Right ventricle myocardium inferior (tissue), 1 donor: Measurements from ENCODE around the gene SLC22A17. TPM values are rescaled to one million over a fixed set of nuclear protein-coding genes. Genes with fewer than 3 reads are reported as not detected.

ENCODE experiments used
- ATAC-seq: fragments of 200-7000 bp; cut with Tn5 transposase; one replicate; pipeline ENCODE4 v1.9.1; 2020; ENCODE audit warnings: mild to moderate bottlenecking, moderate library complexity
- DNase-seq: peaks from one replicate; pipeline ENCODE4 v3.0.0; 2021; ENCODE audit errors: missing footprints
- intact Hi-C: fragments of 100-400 bp; cut with DNase I; formaldehyde crosslinking; loops from one replicate; pipeline ENCODE4 v1.11.0; 2022
- total RNA-seq: library from RNA; stranded (reverse); fragmentation: NEBNext Ultra II Directional; extraction: Animal tissue kit (Norgen Biotek cat#: 25700); gene quantifications from one replicate; pipeline ENCODE4 v1.2.1, GENCODE V29; 2021
- donor health status: DM: no; HTN: yes; CAD: no; lungs with severe emphysema.

Gene SLC22A17
- total RNA-seq, 1 donor from 2014 or later, result 10.1 TPM

- intact Hi-C loops, result loop anchor here (5.0 kb wide), 2 partner anchors 144 to 234 kb away; partner anchors contain the start of genes NGDN and THTPA
- ATAC-seq, result no peak
- DNase-seq, result no peak
Observed at GRCh38 chr14:23322568-23323517, 29.8 kb downstream of the SLC22A17 start.

DNA sequence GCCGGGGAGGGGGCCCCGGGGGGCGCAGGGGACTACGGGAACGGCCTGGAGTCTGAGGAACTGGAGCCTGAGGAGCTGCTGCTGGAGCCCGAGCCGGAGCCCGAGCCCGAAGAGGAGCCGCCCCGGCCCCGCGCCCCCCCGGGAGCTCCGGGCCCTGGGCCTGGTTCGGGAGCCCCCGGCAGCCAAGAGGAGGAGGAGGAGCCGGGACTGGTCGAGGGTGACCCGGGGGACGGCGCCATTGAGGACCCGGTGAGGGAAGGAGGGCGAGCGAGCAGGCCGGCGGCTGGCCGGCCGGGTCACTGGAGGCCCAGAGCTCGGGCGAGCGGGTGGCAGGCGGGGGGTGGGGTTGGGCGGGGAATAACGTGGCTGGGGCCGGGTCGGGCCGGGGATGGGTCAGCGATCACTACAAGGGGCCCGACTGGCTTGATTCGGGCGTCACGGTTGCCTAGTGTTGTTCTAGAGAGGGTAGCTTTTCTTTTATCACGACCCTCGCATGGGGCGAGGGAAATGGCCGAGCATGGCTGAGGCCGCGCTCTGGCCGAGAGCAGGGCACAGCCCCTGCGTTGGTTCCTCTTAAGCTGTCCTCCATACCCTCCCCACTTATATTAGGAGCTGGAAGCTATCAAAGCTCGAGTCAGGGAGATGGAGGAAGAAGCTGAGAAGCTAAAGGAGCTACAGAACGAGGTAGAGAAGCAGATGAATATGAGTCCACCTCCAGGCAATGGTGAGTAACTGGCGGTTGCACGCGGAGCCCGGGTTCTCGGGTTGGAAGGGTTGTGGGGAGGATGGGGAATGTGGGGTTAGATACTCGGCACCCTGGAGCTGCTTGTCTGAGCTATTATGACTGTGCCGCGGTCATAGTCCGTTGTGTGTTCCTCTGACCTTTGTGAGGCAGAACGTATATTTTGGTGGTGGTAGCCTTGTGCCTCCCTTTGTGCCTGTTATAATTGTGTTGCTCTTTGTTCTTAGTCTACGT is 30.8 kb downstream of the SLC22A17 start:
- peak; percentile 8 for ATAC-seq
- DNase-seq, result peak; percentile 80
- intact Hi-C loops, result loop anchor here (1.0 to 5.0 kb wide), 3 partner anchors 21 to 235 kb away; partner anchors contain the start of genes NGDN and THTPA

GRCh38 chr14:23320584-23321571 is 31.8 kb downstream of the SLC22A17 start, which contains the start of gene PABPN1:
Gene PABPN1, plus strand, starts transcription at chr14:23321457. Its CDS starts 13 bp downstream, at chr14:23321470.
- intact Hi-C loops, result loop anchor here (1.0 to 5.0 kb wide), 3 partner anchors 20 to 236 kb away; partner anchors contain the start of genes NGDN and THTPA
- DNase-seq (peak; percentile 98), ATAC-seq (peak; percentile 97)

DNA sequence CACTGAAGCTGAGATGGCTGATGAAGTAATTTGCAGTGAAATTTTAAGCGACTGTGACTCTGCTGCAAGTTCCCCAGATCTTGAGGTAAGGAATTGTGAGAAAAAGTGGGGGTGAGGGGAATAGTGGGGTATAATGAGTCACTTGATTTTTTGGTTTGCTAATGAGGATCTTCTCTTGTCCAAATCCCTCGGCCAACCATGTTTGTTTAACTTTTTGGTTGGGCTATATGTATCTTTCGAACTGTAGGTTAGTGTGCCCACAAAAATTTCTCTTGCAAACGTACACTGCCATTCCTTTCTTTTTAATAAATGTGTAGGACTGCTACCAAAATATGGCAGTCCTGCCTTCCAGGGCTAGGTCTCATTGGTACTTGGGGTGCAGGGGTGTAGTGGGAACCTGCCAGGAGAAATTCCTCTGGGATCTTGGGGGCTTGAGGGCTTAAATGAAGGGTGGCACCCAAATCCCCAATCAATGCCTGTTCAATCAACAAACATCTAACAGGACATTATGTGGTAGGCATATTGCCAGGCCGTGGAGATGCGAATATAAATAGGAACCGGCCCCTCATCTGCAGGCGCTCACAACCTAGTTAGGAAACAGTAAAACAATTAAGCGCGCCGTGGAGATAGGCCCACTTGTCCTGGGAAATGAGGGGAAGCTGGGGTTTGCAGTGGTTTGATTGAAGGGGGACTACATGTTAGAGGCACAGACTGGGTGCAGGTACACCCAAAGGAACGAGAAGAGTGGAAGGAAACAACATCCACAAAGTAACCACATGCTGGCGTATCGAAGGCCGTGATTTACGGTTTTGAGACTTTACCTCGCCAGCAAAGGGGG is 32.7 kb downstream of the SLC22A17 start:
- ATAC-seq, result no peak
- no peak for DNase-seq
- intact Hi-C loops, result loop anchor here (5.0 kb wide), 2 partner anchors 147 to 237 kb away; partner anchors contain the start of genes NGDN and THTPA

GRCh38 chr14:23316300-23316699 is 36.4 kb downstream of the SLC22A17 start:
- intact Hi-C loops, result no loop called here
- DNase-seq (no peak), ATAC-seq (no peak)

- no peak for ATAC-seq
- intact Hi-C loops, result no loop called here
- no peak for DNase-seq
Observed at GRCh38 chr14:23310546-23310945, 42.1 kb downstream of the SLC22A17 start.

GRCh38 chr14:23308721-23309445 is 43.8 kb downstream of the SLC22A17 start:
- intact Hi-C loops, result no loop called here

GRCh38 chr14:23307687-23308644 is 44.7 kb downstream of the SLC22A17 start:
- DNase-seq, result no peak
- intact Hi-C loops, result no loop called here
- ATAC-seq, result no peak

More at GRCh38 chr14:23308721-23309445, 43.8 kb downstream of the SLC22A17 start:
- ATAC-seq (no peak), DNase-seq (no peak)

DNA sequence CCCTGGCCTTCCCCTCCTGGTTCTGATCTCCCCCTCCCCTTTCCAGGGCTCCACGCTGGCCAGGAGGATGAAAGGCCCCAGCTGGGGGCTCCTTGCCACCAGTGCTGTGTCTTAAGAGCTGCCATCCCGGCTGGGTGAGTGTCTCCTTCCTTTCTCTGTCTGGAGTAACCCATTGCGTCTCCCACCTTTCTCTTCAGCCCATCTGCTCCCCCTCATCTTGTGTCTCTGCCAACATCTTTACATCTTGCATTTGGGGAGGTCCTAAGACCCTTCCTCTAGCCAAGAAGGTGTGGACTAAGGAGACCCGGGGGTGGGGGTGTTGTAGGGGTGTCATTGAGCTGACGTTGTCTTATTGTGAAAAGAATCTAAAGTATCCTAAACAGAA is 45.5 kb downstream of the SLC22A17 start:
- intact Hi-C loops, result no loop called here
- DNase-seq, result no peak
- no peak for ATAC-seq

DNA sequence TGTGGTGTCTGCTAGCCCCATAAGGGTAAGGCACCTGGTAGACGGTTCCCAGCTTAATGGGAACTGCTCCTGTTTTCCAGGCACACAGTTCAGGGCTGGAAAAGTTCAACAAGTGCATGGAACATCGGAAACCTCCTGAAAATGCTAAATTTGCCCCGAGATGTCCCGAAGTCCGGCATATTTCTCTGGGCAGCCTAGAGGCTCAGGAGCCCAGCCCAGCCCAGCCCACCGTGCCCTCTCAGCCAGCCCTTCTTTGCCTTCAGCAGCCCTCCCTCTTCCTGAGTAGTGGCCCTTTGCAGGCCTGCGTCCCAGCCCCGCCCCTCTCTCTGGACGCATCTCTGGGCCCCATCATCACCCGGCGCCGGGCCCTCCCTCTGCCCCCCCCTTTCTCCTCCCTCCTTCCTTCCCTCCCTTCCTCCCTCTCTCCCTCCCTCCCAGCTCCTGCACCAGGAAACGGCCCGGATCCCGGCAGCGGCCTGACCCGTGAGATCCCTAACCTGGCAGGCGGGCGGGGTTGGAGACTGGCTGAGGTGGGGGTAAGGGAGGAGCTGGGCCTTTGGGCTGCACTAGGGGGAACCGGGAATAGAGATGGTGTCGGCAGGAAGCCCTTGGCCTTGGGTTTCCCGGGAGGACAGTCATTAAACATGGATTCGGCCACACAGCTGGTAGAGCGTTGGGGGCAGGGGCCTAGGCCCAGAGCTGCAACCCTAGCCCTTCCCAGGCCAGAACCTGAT is 46.1 kb downstream of the SLC22A17 start, which contains the start of gene BCL2L2:
Gene BCL2L2, plus strand, starts transcription at position 422 of the 734 bp plus-strand sequence. CDS start 935 bp downstream, outside the sequence.
- ATAC-seq (peak; percentile 69), DNase-seq (peak; percentile 95)
- intact Hi-C loops, result no loop called here

- intact Hi-C loops, result loop anchor here (5.0 kb wide), 1 partner anchor 165 kb away; the partner anchor contains the start of gene NGDN
- peak; percentile 42 for ATAC-seq
- peak; percentile 86 for DNase-seq
Observed at GRCh38 chr14:23302290-23303225, 50.1 kb downstream of the SLC22A17 start, which contains the start of gene PPP1R3E. Gene PPP1R3E, minus strand, starts transcription at chr14:23302859. Its CDS starts 283 bp downstream, at chr14:23302576.

- no peak for DNase-seq
- ATAC-seq, result no peak
- intact Hi-C loops, result loop anchor here (1.0 to 5.0 kb wide), 2 partner anchors 19 to 165 kb away; partner anchors contain the start of genes NGDN and PABPN1
Observed at GRCh38 chr14:23301969-23302289, 50.8 kb downstream of the SLC22A17 start.
